ENCODE results near the gene SEC22A. TPM values are rescaled to one million over a fixed set of nuclear protein-coding genes. Genes with fewer than 3 reads are reported as not detected.

SEC22A gene
- total RNA-seq, 1 experiment from 2014 or later, result 16.2 TPM

DNA sequence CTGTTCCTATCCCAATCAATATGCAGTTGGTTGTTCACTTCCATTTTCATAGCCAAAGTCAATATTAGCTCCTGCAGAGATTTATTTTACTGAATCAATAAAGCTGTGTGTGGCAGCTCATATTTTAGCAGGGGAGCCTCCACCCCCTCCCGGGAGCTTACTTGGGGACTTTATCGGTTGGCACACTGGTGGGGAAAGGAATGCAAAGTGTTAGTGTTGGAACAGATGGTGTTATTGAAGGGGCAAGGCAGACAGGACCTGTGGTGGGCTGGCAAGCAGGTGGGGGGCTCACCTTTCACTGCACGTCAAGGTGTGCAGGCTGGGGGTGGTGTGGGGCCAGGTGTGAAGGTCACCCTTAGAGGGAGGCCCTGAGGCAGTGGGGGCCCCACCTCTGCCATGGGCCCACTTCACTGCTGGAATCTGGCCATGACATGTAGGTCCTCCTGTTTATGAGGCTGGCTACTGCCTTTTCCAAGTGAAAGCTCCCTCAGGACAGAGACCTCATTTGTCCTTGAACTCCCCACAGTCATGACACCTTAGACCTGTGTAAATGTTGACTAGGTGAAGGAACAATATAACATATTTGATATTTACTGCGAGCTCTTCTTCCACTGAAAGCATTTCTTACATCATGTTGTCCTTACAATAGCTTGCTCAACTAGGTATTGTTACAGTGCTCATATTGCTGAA, 44.0 kb upstream of the SEC22A start:
- CTCF ChIA-PET, result interaction anchor here (0.5 to 1.2 kb wide), 3 partner anchors 16 to 243 kb away, joined by 3 read pairs; no protein-coding TSS in a partner anchor
- Mint-ChIP-seq H3K27ac (ENCODE audit: low read depth, unreplicated experiment) (no peak overlapping the region), H3K4me3 (ENCODE audit: unreplicated experiment) (no peak overlapping the region), H3K27me3 (ENCODE audit: insufficient read depth, unreplicated experiment) (no peaks in the 10 kb centered on the region), H3K36me3 (ENCODE audit: insufficient read depth, unreplicated experiment) (peaks cover 39% of the 10 kb centered on the region), H3K9me3 (ENCODE audit: unreplicated experiment) (no peaks in the 10 kb centered on the region), H3K4me1 (ENCODE audit: insufficient read depth, unreplicated experiment) (no peaks in the 10 kb centered on the region)
- intact Hi-C loops (cut with micrococcal nuclease), result no loop called here
- DNase-seq (ENCODE audit: unreplicated experiment), result no peak
- POLR2A ChIA-PET, result no interaction called here
- BruUV-seq (replicated peaks), result no TSS peak
- no peak for TF ChIP-seq CTCF (IDR thresholded peaks at IDR 0.05; ENCODE audit: unreplicated experiment)

DNA sequence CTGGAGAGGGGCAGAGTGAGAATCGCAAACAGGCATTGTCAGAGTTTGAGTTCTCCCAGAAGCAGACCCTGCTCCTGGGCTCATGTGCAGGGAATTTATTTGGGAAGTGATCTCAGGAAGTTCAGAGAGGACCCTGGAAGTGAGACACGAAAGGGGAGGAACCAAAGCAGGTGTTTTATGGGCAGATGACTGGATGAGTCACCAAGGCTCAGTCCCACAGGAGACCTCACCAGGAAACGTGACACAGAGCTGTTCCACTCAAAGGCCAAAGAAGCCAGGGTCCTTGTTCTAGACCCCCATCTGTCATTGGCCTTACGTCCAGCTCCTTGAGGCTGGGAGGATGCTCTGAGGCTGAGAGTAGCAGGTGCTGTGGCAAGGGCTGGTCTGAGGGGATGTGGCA, 43.4 kb upstream of the SEC22A start:
- no TSS peak for BruUV-seq (replicated peaks)
- H3K4me1 Mint-ChIP-seq (ENCODE audit: insufficient read depth, unreplicated experiment), result no peaks in the 10 kb centered on the region
- CTCF ChIA-PET, result interaction anchor here (0.7 to 1.2 kb wide), 2 partner anchors 8 to 15 kb away, joined by 3 to 4 read pairs; no protein-coding TSS in a partner anchor
- H3K27me3 Mint-ChIP-seq (ENCODE audit: insufficient read depth, unreplicated experiment), result no peaks in the 10 kb centered on the region
- no peak overlapping the region for H3K4me3 Mint-ChIP-seq (ENCODE audit: unreplicated experiment)
- no peak overlapping the region for H3K27ac Mint-ChIP-seq (ENCODE audit: low read depth, unreplicated experiment)
- no peak for DNase-seq (ENCODE audit: unreplicated experiment)
- intact Hi-C loops (cut with micrococcal nuclease), result no loop called here
- H3K36me3 Mint-ChIP-seq (ENCODE audit: insufficient read depth, unreplicated experiment), result peaks cover 39% of the 10 kb centered on the region
- POLR2A ChIA-PET, result no interaction called here
- no peak for TF ChIP-seq CTCF (IDR thresholded peaks at IDR 0.05; ENCODE audit: unreplicated experiment)
- H3K9me3 Mint-ChIP-seq (ENCODE audit: unreplicated experiment), result no peaks in the 10 kb centered on the region

DNA sequence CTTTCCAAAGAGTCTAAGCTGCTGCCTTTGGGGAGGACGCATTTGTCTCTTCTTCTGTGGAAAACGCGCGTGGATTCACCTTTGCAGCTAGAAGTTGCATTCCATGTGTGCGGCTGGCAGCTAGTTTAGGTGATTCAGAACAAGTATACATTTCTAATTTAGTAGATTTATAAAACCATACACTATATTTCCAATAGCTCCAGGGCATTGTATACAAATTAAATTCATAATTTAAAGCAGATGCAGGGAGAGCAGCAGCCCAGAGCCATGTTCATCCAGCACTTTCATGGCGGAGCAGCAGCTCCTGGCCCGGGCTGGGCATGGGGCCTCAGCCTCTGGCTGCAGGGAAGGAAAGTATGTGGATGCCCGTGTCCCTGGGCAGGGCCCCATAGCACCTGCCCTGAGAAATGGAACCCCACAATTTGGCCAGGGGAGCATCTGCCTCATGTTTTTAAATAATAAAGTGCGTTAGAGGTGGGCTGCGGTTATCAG, 42.8 kb upstream of the SEC22A start:
- no peak for DNase-seq (ENCODE audit: unreplicated experiment)
- H3K4me1 Mint-ChIP-seq (ENCODE audit: insufficient read depth, unreplicated experiment), result no peaks in the 10 kb centered on the region
- ChIA-PET CTCF (interaction anchor here (0.7 kb wide), 1 partner anchor 8 kb away, joined by 4 read pairs; no protein-coding TSS in a partner anchor), POLR2A (interaction anchor here (1.1 kb wide), 1 partner anchor 12 kb away, joined by 3 read pairs; no protein-coding TSS in a partner anchor)
- no TSS peak for BruUV-seq (replicated peaks)
- no peak overlapping the region for H3K4me3 Mint-ChIP-seq (ENCODE audit: unreplicated experiment)
- H3K27me3 Mint-ChIP-seq (ENCODE audit: insufficient read depth, unreplicated experiment), result no peaks in the 10 kb centered on the region
- TF ChIP-seq CTCF (IDR thresholded peaks at IDR 0.05; ENCODE audit: unreplicated experiment), result no peak
- H3K9me3 Mint-ChIP-seq (ENCODE audit: unreplicated experiment), result no peaks in the 10 kb centered on the region
- no peak overlapping the region for H3K27ac Mint-ChIP-seq (ENCODE audit: low read depth, unreplicated experiment)
- H3K36me3 Mint-ChIP-seq (ENCODE audit: insufficient read depth, unreplicated experiment), result peaks cover 45% of the 10 kb centered on the region
- intact Hi-C loops (cut with micrococcal nuclease), result no loop called here

DNA sequence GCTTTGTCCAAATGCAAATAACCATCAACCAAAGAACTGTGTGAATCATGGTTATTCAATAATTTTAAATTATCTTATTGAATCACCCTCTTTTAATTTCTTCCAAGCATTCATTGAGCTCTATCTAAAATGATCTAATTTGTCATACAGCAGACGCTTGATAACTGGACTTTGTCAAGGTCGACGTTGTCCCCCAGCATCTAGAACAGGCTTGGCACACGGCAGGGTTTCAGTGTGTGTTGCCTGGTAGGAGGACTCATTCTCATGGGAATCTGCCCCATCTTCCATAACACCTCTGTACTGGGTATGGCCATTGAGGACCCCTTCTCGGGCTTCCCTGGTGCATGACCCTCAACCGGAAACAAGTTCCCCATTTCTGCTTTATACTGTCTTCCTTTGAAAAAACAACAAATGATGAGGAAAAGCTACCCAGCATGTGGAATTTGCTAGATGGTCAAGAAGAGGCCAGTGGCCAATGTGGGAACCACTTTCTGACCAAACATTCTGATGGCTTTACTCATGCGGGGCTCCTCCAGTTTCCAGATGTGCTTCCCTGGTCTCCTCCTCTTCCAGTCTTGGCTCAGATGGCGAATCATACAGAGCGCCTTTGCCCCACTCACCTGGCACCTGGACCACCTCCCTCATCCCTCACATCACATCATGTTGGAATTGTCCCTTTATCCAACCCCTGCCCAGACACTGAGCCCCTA, 41.7 kb upstream of the SEC22A start:
- Mint-ChIP-seq H3K27ac (ENCODE audit: low read depth, unreplicated experiment) (no peak overlapping the region), H3K27me3 (ENCODE audit: insufficient read depth, unreplicated experiment) (no peaks in the 10 kb centered on the region), H3K4me3 (ENCODE audit: unreplicated experiment) (no peak overlapping the region), H3K9me3 (ENCODE audit: unreplicated experiment) (no peaks in the 10 kb centered on the region), H3K4me1 (ENCODE audit: insufficient read depth, unreplicated experiment) (no peaks in the 10 kb centered on the region), H3K36me3 (ENCODE audit: insufficient read depth, unreplicated experiment) (peaks cover 52% of the 10 kb centered on the region)
- ChIA-PET POLR2A (interaction anchor here (1.1 kb wide), 1 partner anchor 11 kb away, joined by 3 read pairs; no protein-coding TSS in a partner anchor), CTCF (interaction anchor here (0.5 to 1.1 kb wide), 4 partner anchors 13 to 191 kb away, joined by 3 to 4 read pairs (median 3); no protein-coding TSS in a partner anchor)
- no TSS peak for BruUV-seq (replicated peaks)
- DNase-seq (ENCODE audit: unreplicated experiment), result no peak
- intact Hi-C loops (cut with micrococcal nuclease), result no loop called here
- no peak for TF ChIP-seq CTCF (IDR thresholded peaks at IDR 0.05; ENCODE audit: unreplicated experiment)
